ENCODE data around the gene C1orf21.

DNA sequence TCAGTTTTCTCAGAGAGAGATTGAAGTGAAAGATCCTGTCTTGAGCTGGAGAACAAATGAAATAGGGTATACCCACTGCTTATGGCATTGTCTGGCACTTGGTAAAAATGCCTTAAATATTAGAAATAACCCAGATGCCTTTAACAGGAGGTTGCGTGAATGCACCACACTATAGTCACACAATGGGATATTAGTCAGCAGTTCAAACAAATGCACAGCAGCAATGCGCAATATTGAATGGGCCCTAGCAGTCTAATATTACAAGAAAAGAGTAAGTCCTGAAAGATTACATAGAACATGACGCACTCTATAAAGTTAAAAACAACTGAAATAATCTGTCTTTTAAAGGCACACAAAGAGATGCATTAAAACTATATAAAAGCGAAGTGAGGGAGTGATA lies 206.8 kb downstream of the C1orf21 start:
- TF ChIP-seq, protein P1, sequence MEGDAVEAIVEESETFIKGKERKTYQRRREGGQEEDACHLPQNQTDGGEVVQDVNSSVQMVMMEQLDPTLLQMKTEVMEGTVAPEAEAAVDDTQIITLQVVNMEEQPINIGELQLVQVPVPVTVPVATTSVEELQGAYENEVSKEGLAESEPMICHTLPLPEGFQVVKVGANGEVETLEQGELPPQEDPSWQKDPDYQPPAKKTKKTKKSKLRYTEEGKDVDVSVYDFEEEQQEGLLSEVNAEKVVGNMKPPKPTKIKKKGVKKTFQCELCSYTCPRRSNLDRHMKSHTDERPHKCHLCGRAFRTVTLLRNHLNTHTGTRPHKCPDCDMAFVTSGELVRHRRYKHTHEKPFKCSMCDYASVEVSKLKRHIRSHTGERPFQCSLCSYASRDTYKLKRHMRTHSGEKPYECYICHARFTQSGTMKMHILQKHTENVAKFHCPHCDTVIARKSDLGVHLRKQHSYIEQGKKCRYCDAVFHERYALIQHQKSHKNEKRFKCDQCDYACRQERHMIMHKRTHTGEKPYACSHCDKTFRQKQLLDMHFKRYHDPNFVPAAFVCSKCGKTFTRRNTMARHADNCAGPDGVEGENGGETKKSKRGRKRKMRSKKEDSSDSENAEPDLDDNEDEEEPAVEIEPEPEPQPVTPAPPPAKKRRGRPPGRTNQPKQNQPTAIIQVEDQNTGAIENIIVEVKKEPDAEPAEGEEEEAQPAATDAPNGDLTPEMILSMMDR (IDR thresholded peaks at IDR 0.05; ENCODE audit: low read depth, low read length, poor library complexity, severe bottlenecking), result no peak
- no peak for TF ChIP-seq EZH2phosphoT487 (IDR thresholded peaks at IDR 0.05; ENCODE audit: borderline replicate concordance, low read length)

Data from DOHH2 (cell line).